T-helper 1 cell treated with Interleukin-12 subunit alpha and Interleukin-12 subunit beta and Interleukin-4 antibody, amounts not matched to agents 30 μg/mL and 1 μg/mL, for 36 hours (primary cell): ENCODE measurements around the gene FGF22.

Source experiments
- H3K27ac Mint-ChIP-seq: one replicate; pipeline ENCODE4 v1.8.0; 2021; ENCODE audit warnings: mild to moderate bottlenecking, mixed read lengths
- H3K27me3 Mint-ChIP-seq: one replicate; pipeline ENCODE4 v1.8.0; 2021; ENCODE audit warnings: low read depth, mixed read lengths
- H3K36me3 Mint-ChIP-seq: one replicate; pipeline ENCODE4 v1.8.0; 2021; ENCODE audit warnings: low read depth, mixed read lengths
- H3K4me1 Mint-ChIP-seq: one replicate; pipeline ENCODE4 v1.8.0; 2021; ENCODE audit warnings: low read depth, mixed read lengths
- H3K4me3 Mint-ChIP-seq: one replicate; pipeline ENCODE4 v1.8.0; 2021; ENCODE audit warnings: mild to moderate bottlenecking, moderate library complexity, mixed read lengths
- H3K9me3 Mint-ChIP-seq: one replicate; pipeline ENCODE4 v1.8.0; 2021; ENCODE audit warnings: mixed read lengths

The FGF22 gene

GRCh38 chr19:651114-651818 is 11.6 kb downstream of the FGF22 start:
- Mint-ChIP-seq H3K27me3 (no peaks in the 10 kb centered on the region), H3K36me3 (peaks cover 15% of the 10 kb centered on the region), H3K27ac (no peak overlapping the region), H3K9me3 (no peaks in the 10 kb centered on the region), H3K4me3 (no peak overlapping the region), H3K4me1 (peaks cover 8% of the 10 kb centered on the region)

DNA sequence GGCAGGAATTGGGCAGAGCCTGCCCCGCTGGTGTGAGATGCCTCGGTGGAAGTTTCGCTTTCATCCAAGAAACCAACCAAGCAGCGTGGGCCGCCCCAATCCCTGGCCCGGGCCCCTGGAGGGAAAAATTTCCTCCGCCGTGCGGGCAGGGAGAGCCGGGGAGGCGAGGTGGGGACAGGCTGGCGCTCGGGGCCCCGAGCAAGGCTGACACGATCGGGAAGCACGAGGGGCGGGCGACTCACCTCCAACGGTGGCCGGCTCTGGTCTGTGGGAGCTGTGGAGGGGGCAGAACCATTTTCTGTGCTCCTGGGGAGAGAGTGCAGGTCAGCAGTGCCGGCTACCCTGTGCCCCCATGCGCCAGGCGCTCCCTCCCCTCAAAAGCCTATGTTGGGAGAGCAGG is 12.3 kb downstream of the FGF22 start:
- H3K4me1 Mint-ChIP-seq: peaks cover 8% of the 10 kb centered on the region
- no peak overlapping the region for H3K4me3 Mint-ChIP-seq
- H3K36me3 Mint-ChIP-seq: peaks cover 14% of the 10 kb centered on the region
- no peak overlapping the region for H3K27ac Mint-ChIP-seq
- H3K27me3 Mint-ChIP-seq: no peaks in the 10 kb centered on the region
- no peaks in the 10 kb centered on the region for H3K9me3 Mint-ChIP-seq

- H3K4me3 Mint-ChIP-seq: no peak overlapping the region
- H3K36me3 Mint-ChIP-seq: peaks cover 14% of the 10 kb centered on the region
- H3K4me1 Mint-ChIP-seq: peaks cover 8% of the 10 kb centered on the region
- no peaks in the 10 kb centered on the region for H3K27me3 Mint-ChIP-seq
- H3K9me3 Mint-ChIP-seq: no peaks in the 10 kb centered on the region
- no peak overlapping the region for H3K27ac Mint-ChIP-seq
Measured at GRCh38 chr19:652467-653389, 13.0 kb downstream of the FGF22 start.

DNA sequence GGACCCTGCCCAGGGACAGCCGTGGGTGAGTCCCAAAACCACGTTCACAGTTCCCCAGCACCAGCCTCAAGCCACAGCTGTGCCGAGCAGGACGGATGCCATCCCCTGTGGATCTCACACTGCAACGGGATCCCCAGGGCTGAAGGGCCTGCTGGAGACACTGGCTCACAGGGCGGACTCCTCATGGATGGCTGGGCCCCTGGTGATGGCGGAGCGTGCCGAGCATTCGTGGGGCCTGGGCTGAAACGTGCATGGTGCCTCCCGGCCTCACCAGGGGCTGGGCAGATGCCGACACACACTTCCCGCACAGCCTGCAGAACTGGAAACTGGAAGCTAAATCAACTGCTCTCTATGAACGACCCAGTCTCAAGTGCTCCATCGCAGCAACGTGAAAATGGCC is 13.7 kb downstream of the FGF22 start:
- Mint-ChIP-seq H3K36me3 (peaks cover 14% of the 10 kb centered on the region), H3K27me3 (no peaks in the 10 kb centered on the region), H3K9me3 (no peaks in the 10 kb centered on the region), H3K4me3 (no peak overlapping the region), H3K27ac (no peak overlapping the region), H3K4me1 (peaks cover 8% of the 10 kb centered on the region)

DNA sequence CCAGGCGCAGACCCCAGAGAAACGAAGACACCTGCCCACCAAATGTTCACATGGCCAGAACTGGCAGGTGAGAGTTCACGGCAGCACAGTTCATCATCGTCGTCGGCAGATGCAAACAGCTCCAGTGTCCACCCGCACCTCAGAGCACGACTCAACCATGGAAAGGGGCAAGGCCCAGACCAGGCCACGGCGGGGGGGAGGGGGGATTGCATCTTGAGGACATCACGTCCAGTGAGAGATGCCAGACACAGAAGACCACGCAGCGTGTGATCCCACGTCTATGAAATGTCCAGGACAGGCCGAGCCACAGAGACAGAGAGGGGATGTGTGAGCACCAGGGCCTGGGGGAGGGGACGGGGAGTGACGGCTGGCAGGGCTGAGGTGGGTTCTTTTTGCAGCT is 16.0 kb downstream of the FGF22 start:
- no peak overlapping the region for H3K4me3 Mint-ChIP-seq

DNA sequence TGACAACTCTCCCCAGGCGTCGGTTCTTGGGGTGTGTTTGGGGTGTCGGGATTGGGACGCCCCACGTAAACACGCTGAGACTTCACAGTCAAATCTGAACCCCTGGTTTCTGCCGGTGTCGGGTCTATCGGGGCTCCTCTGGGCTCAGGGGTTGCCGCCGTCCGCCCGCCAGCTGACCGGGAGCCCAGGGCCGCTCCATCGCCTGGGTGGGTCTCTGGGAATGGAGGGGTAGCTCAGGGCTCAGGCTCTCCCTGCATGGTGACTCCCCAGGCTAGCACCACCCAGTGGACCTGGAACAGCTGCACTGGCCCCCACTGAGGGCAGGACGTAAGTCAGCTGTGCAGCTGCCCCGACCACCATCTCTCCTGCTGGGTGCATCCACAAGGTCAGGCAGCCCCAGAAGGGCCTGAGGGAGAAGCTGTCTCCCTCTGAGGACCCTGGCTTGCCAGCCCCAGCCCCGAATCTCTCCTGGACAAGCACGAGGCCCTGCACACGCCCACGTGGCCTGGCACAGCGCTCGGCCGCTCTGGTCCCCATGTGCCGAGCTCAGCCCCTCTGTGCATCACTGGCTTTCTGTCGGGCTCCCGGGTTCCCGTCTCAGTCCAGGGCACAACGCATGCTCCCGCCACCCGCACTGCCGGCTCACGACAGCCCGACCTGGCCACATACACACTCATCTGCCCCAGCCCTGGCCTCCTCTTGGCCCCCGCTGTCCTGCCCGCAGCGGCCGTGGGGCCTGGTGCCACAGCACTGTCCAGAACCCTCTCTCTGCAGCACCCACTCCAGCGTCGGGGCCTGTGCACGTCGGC is 17.3 kb downstream of the FGF22 start:
- peaks cover 20% of the 10 kb centered on the region for H3K36me3 Mint-ChIP-seq
- no peak overlapping the region for H3K27ac Mint-ChIP-seq
- H3K9me3 Mint-ChIP-seq: no peaks in the 10 kb centered on the region
- H3K27me3 Mint-ChIP-seq: no peaks in the 10 kb centered on the region
- no peak overlapping the region for H3K4me3 Mint-ChIP-seq
- peaks cover 20% of the 10 kb centered on the region for H3K4me1 Mint-ChIP-seq

More for the DNA sequence above, 16.0 kb downstream of the FGF22 start:
- H3K9me3 Mint-ChIP-seq: no peaks in the 10 kb centered on the region
- H3K36me3 Mint-ChIP-seq: peaks cover 17% of the 10 kb centered on the region
- no peak overlapping the region for H3K27ac Mint-ChIP-seq
- H3K27me3 Mint-ChIP-seq: no peaks in the 10 kb centered on the region
- H3K4me1 Mint-ChIP-seq: peaks cover 15% of the 10 kb centered on the region

DNA sequence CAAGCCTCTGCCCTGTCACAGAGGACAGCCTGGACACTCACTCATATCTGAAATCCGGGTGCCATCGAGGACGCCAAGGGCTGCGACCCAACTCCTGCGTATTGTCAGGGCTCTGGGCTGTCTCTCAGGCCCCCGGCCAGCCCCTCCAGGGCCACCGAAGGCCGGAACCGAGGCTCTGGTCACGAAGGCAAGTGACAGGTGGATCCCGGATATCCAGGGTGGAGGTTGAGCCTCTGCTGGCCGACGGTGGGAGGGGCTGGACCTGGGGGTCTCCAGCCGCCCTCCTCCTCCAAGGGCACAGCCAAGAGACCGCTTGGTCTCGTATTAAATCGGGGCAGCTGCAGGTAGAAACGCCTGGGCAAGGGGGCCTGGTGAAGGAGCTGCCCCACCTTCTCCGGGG is 17.9 kb downstream of the FGF22 start:
- H3K36me3 Mint-ChIP-seq: peaks cover 20% of the 10 kb centered on the region
- no peaks in the 10 kb centered on the region for H3K9me3 Mint-ChIP-seq
- H3K4me3 Mint-ChIP-seq: no peak overlapping the region
- peaks cover 20% of the 10 kb centered on the region for H3K4me1 Mint-ChIP-seq
- H3K27ac Mint-ChIP-seq: no peak overlapping the region
- no peaks in the 10 kb centered on the region for H3K27me3 Mint-ChIP-seq

DNA sequence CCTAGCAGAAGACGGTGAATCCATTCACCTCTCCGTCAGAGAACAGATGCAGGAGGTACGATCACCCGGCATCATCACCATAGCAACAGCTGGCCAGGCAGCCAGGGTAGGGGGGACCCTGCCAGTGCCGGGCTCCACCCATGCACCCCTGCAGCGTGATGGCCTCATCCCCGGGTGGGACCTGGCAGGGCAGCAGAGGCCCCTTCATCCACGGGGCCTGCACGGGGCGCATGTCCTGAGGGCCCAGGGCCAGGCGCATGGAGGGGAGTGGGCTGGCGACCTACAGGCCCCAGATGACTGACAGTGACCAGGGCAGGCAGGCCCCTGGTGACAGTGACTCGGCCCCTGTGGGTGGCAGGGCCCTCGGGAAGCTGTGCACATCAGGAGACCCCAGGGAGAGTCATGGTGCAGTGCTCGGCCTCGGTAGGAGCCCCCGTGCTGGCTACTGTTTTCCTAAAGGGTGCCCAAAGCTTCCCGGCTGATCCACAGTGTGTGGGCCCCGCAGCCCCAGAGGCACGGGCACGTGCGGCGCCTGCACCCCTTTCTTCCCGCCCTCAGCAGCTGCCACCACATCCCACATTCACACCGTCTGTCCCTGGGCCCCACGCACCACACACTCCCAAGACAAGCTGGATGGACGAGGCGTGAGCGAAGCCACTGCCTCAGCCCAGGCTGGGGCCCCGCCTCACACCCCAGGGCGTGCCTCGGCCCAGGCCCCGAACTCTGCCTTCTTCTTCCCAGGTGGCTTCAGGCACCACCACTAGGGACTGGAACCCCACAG is 18.6 kb downstream of the FGF22 start:
- Mint-ChIP-seq H3K27ac (no peak overlapping the region), H3K27me3 (no peaks in the 10 kb centered on the region), H3K4me3 (no peak overlapping the region), H3K9me3 (no peaks in the 10 kb centered on the region), H3K36me3 (peaks cover 20% of the 10 kb centered on the region), H3K4me1 (peaks cover 20% of the 10 kb centered on the region)

- Mint-ChIP-seq H3K4me1 (peaks cover 20% of the 10 kb centered on the region), H3K4me3 (peak overlapping the region; percentile 98), H3K27me3 (no peaks in the 10 kb centered on the region), H3K36me3 (peaks cover 16% of the 10 kb centered on the region), H3K9me3 (no peaks in the 10 kb centered on the region), H3K27ac (peak overlapping the region; percentile 96)
Measured at GRCh38 chr19:658916-659839, 19.5 kb downstream of the FGF22 start.

DNA sequence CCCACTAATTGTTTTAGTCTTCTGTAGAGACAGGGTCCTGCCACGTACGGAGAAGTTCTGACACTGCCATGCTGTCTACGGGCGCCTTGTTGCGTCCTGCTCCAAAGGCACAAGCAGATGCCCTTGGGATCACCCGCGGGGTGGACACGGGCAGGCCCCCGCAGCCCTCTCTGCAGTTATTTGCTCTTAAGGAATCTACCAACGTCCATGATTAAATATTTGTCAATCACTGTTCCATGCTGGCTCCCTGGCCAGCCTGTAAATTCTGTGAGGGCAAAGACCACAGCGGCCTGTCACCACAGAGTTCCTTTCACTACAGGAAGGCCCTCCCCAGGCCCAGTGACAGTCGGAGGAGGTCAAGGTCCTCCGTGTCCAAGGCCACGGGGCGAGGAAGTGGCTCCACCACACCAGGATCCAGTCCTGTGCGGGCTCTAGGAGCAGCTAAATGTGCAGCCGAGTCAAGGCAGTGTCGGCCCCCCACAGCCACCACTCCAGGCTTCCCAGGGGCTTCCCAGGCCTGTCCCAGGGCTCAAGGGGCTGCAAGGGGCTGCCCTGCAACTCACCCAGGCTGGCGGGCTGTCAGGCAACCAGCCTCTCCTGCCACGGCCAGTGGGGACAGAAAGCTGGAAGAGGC is 21.2 kb downstream of the FGF22 start:
- H3K27ac Mint-ChIP-seq: peak overlapping the region; percentile 96
- no peaks in the 10 kb centered on the region for H3K27me3 Mint-ChIP-seq
- H3K4me1 Mint-ChIP-seq: peaks cover 18% of the 10 kb centered on the region
- H3K9me3 Mint-ChIP-seq: no peaks in the 10 kb centered on the region
- H3K36me3 Mint-ChIP-seq: peaks cover 11% of the 10 kb centered on the region
- peak overlapping the region; percentile 98 for H3K4me3 Mint-ChIP-seq

DNA sequence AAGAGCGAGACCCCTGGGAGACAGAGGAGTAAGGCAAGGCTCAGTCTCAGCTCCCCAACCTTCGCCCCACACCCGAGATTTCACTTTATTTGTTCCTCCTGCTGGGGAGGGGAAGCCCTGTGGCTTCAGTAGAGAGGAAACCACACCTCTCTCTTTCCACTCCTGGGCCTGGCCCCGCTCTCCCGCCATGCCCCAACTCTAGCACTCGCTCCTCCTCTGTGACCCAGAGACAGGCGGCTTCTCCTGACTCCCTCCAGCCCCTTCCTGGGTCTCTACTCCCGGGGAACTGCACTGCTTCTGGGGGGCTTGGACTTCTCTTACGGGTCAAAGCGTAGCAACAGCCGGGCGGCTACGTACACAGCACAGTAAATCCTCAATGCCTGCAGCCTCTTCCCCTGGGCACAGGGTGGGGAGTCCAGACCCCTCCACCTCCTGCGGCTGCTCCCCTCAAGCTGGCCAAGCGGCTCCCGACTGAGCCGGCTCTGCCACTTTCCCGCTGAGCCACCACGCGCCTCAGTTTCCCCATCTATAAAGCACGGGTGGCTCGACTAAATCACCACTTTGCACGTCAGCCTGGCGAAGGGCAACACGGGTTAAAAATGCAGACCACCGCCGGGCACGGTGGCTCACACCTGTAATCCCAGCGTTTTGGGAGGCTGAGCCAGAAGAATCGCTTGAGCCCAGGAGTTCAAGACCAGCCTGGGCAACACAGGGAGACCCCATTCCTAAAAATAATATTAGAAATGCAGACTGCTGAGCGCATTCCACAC is 21.9 kb downstream of the FGF22 start:
- peaks cover 9% of the 10 kb centered on the region for H3K36me3 Mint-ChIP-seq
- peak overlapping the region; percentile 98 for H3K4me3 Mint-ChIP-seq
- peaks cover 15% of the 10 kb centered on the region for H3K4me1 Mint-ChIP-seq
- no peaks in the 10 kb centered on the region for H3K27me3 Mint-ChIP-seq
- H3K9me3 Mint-ChIP-seq: no peaks in the 10 kb centered on the region
- H3K27ac Mint-ChIP-seq: peak overlapping the region; percentile 96

DNA sequence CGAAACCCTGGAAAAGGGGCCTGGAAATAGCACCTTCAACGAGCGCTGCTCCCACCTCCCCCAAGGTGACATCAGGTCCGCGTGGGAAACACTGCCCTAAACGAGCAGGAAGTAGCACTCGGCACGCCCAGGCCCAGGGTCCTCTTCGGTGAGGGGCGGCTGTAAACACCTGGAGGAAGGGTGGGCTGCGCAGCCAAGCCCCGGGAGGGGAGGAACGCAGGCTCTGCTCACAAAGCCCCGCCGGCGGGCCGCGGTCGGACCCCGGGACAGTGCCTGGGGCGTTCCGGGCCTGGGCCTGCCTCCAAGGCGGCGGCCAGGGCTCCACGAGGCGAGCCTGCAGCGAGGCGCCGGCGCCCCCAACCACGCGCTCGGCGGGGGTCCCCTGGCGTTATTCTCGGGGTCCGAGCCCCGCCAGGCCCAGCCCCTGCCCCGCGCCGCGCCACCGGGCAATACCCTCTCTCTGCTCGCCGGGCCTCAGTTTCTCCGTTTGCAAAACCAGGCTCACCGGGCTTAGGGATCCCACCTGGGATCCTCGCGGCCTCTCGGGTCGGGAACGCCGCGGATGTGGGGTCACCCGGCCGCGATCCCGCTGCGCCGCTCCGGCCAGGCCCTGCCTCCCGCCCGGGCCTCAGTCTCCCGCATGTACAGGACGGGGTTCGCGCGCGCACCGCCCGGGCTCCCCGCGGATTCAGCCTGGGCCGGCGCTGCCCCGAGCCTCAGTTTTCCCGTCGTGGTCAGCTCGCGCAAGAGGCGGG is 22.7 kb downstream of the FGF22 start:
- H3K4me1 Mint-ChIP-seq: peaks cover 15% of the 10 kb centered on the region
- H3K4me3 Mint-ChIP-seq: peak overlapping the region; percentile 98
- H3K27ac Mint-ChIP-seq: peak overlapping the region; percentile 96
- no peaks in the 10 kb centered on the region for H3K27me3 Mint-ChIP-seq
- peaks cover 9% of the 10 kb centered on the region for H3K36me3 Mint-ChIP-seq
- no peaks in the 10 kb centered on the region for H3K9me3 Mint-ChIP-seq
